NCI-H2171 (cell line): ENCODE results near the gene SLC19A2.
"Not testable (repeated sequence)": the region's sequence is repeated elsewhere in the genome, so short reads cannot be mapped to it uniquely, and the experiment has no call there.

Source experiments
- DNase-seq: peaks from one replicate; lab custom pipeline; 2025; lab: John Stamatoyannopoulos, UW

The SLC19A2 gene

GRCh38 chr1:169485431-169486280, at the start of gene SLC19A2:
TSS of gene SLC19A2 (minus strand) at chr1:169485944. CDS start at chr1:169485766, 178 bp downstream.
- peak; percentile 96 for DNase-seq

GRCh38 chr1:169534653-169535052, 48.9 kb upstream of the SLC19A2 start:
- DNase-seq, result no peak

- not testable (repeated sequence) for DNase-seq
Observed at GRCh38 chr1:169533528-169534190, 47.9 kb upstream of the SLC19A2 start.

- no peak for DNase-seq
Observed at GRCh38 chr1:169530448-169530847, 44.7 kb upstream of the SLC19A2 start.

GRCh38 chr1:169529068-169529642, 43.4 kb upstream of the SLC19A2 start:
- DNase-seq, result no peak

- no peak for DNase-seq
Observed at GRCh38 chr1:169528215-169529067, 42.7 kb upstream of the SLC19A2 start.

- no peak for DNase-seq
Observed at GRCh38 chr1:169527451-169528214, 41.9 kb upstream of the SLC19A2 start.

- no peak for DNase-seq
Observed at GRCh38 chr1:169527001-169527400, 41.3 kb upstream of the SLC19A2 start.

GRCh38 chr1:169526120-169526832, 40.5 kb upstream of the SLC19A2 start:
- DNase-seq, result no peak

GRCh38 chr1:169525391-169525790, 39.6 kb upstream of the SLC19A2 start:
- DNase-seq, result no peak

- DNase-seq, result no peak
Observed at GRCh38 chr1:169523904-169524303, 38.2 kb upstream of the SLC19A2 start.

- DNase-seq, result no peak
Observed at GRCh38 chr1:169521226-169521625, 35.5 kb upstream of the SLC19A2 start.

- no peak for DNase-seq
Observed at GRCh38 chr1:169517558-169518186, 31.9 kb upstream of the SLC19A2 start.

- DNase-seq, result no peak
Observed at GRCh38 chr1:169515641-169516040, 29.9 kb upstream of the SLC19A2 start.

GRCh38 chr1:169514566-169515270, 29.0 kb upstream of the SLC19A2 start:
- DNase-seq, result no peak

GRCh38 chr1:169513208-169513607, 27.5 kb upstream of the SLC19A2 start:
- no peak for DNase-seq

GRCh38 chr1:169511316-169512005, 25.7 kb upstream of the SLC19A2 start:
- no peak for DNase-seq

GRCh38 chr1:169510060-169510459, 24.3 kb upstream of the SLC19A2 start:
- no peak for DNase-seq

GRCh38 chr1:169509354-169509753, 23.6 kb upstream of the SLC19A2 start:
- no peak for DNase-seq
